Kidney (tissue), 14 donors: ENCODE measurements around the gene PPP1R14D. TPM values are rescaled to one million over a fixed set of nuclear protein-coding genes. Genes with fewer than 3 reads are reported as not detected.

ENCODE experiments used
- DNase-seq, 5 donors: peaks; one replicate each; pipeline ENCODE4 v3.0.0-alpha.2; 2013 to 2020
- FAIRE-seq: peaks from 2 replicates; lab custom pipeline; 2012; peaks lifted over from hg19 to GRCh38; lab: Jason Lieb, UNC
- H3K27ac ChIP-seq, 2 donors: one replicate each; pipeline ENCODE4 v1.7.0; 2013; ENCODE audit warnings: low read depth in 2 of 2, low read length in 2 of 2, inconsistent platforms in 1 of 2
- H3K27me3 ChIP-seq: one replicate; pipeline ENCODE4 v1.7.1; 2013; ENCODE audit warnings: low read length, inconsistent platforms; ENCODE audit not compliant: control insufficient read depth, insufficient read depth
- H3K36me3 ChIP-seq, 3 donors: one replicate each; pipeline versions ENCODE4 v1.7.0 to v1.7.1; 2013; ENCODE audit warnings: low read length in 3 of 3, control low read depth in 1 of 3, inconsistent platforms in 1 of 3; ENCODE audit not compliant: insufficient read depth in 3 of 3, control insufficient read depth in 2 of 3
- H3K4me1 ChIP-seq, 3 donors: one replicate each; pipeline versions ENCODE4 v1.7.0 to v1.7.1; 2013; ENCODE audit warnings: low read length in 3 of 3, inconsistent platforms in 1 of 3, low read depth in 1 of 3; ENCODE audit not compliant: control insufficient read depth in 2 of 3, insufficient read depth in 2 of 3
- H3K4me3 ChIP-seq, 3 donors: one replicate each; pipeline versions ENCODE4 v1.7.0 to v1.8.1; 2013; ENCODE audit warnings: low read length in 3 of 3, control low read depth in 1 of 3, inconsistent platforms in 1 of 3
- H3K9ac ChIP-seq, 3 donors: one replicate each; pipeline versions ENCODE4 v1.7.0 to v1.7.1; 2013; ENCODE audit warnings: low read length in 3 of 3, control low read depth in 1 of 3, inconsistent platforms in 1 of 3
- H3K9me3 ChIP-seq, 3 donors: one replicate each; pipeline versions ENCODE4 v1.7.0 to v1.7.1; 2013; ENCODE audit warnings: low read length in 3 of 3, control low read depth in 1 of 3, inconsistent platforms in 1 of 3; ENCODE audit not compliant: control insufficient read depth in 2 of 3, insufficient read depth in 1 of 3
- CTCF ChIP-seq: IDR thresholded peaks from 3 replicates; pipeline ENCODE4 v1.5.1; 2012; ENCODE audit warnings: mild to moderate bottlenecking, moderate library complexity, borderline replicate concordance; ENCODE audit not compliant: insufficient read depth; ENCODE audit errors: extremely low read depth
- intact Hi-C: fragments of 100-400 bp; cut with DNase I; formaldehyde crosslinking; loops from one replicate; pipeline ENCODE4 v1.11.1; 2022
- polyA plus RNA-seq: library from polyadenylated mRNA; stranded (reverse); fragments of 350-450 nt; fragmentation: Illumina TruSeq; extraction: RNeasy Lipid Tissue Mini Kit (QIAGEN cat#74804); gene quantifications from one replicate; pipeline ENCODE4 v1.2.3, GENCODE V29; 2014; ENCODE audit warnings: low read depth, low replicate concordance; ENCODE audit not compliant: insufficient read depth
- total RNA-seq: library from RNA; stranded (reverse); fragmentation: NEBNext Ultra II Directional; extraction: Animal tissue kit (Norgen Biotek cat#: 25700); gene quantifications from one replicate; pipeline ENCODE4 v1.2.1, GENCODE V29; 2021
- donor health status: control.
- donor health status: control.
- donor health status: control.
- donor health status: control.
- donor health status: control.
- donor health status: DM: yes; HTN: yes; CAD: no.
- donor health status: Normal renal cell carcinoma (clear cell type).

Gene PPP1R14D
- total and polyA plus RNA-seq, 2 donors from 2014 or later = 4.0 TPM; not detected in 1

GRCh38 chr15:40775007-40775406, 53.5 kb downstream of the PPP1R14D start:
- no peaks in the 10 kb centered on the region for H3K27me3 ChIP-seq
- no peak for TF ChIP-seq CTCF
- H3K9ac ChIP-seq = no peak overlapping the region
- DNase-seq (no peak), FAIRE-seq (no peak)
- no peak overlapping the region for H3K27ac ChIP-seq
- peaks cover 0 to 60% (median 30%) of the 10 kb centered on the region in 3 donors for H3K36me3 ChIP-seq
- intact Hi-C loops = no loop called here
- peaks cover 0 to under 1% (median 0%) of the 10 kb centered on the region in 3 donors for H3K4me1 ChIP-seq
- no peak overlapping the region for H3K4me3 ChIP-seq
- no peaks in the 10 kb centered on the region for H3K9me3 ChIP-seq

GRCh38 chr15:40773902-40774301, 54.6 kb downstream of the PPP1R14D start:
- Histone ChIP-seq H3K27ac (no peak overlapping the region), H3K9me3 (no peaks in the 10 kb centered on the region), H3K27me3 (no peaks in the 10 kb centered on the region), H3K9ac (no peak overlapping the region), H3K4me3 (no peak overlapping the region), H3K36me3 (peaks cover 0 to 52% (median 21%) of the 10 kb centered on the region in 3 donors), H3K4me1 (peaks cover 0 to 4% (median 2%) of the 10 kb centered on the region in 3 donors)
- intact Hi-C loops = no loop called here
- no peak for FAIRE-seq
- no peak for TF ChIP-seq CTCF
- DNase-seq = no peak

GRCh38 chr15:40773496-40773895, 55.0 kb downstream of the PPP1R14D start:
- H3K4me3 ChIP-seq = no peak overlapping the region
- intact Hi-C loops = no loop called here
- H3K4me1 ChIP-seq = peaks cover 0 to 4% (median 4%) of the 10 kb centered on the region in 3 donors
- no peak overlapping the region for H3K9ac ChIP-seq
- no peak for DNase-seq
- H3K9me3 ChIP-seq = no peaks in the 10 kb centered on the region
- H3K27me3 ChIP-seq = no peaks in the 10 kb centered on the region
- no peak overlapping the region for H3K27ac ChIP-seq
- no peak for FAIRE-seq
- no peak for TF ChIP-seq CTCF
- peaks cover 0 to 47% (median 21%) of the 10 kb centered on the region in 3 donors for H3K36me3 ChIP-seq

- H3K27ac ChIP-seq = no peak overlapping the region
- H3K9me3 ChIP-seq = no peaks in the 10 kb centered on the region
- intact Hi-C loops = no loop called here
- H3K4me3 ChIP-seq = no peak overlapping the region
- no peak overlapping the region for H3K9ac ChIP-seq
- H3K36me3 ChIP-seq = peaks cover 0 to 40% (median 20%) of the 10 kb centered on the region in 3 donors
- DNase-seq = no peak
- no peak for TF ChIP-seq CTCF
- H3K27me3 ChIP-seq = no peaks in the 10 kb centered on the region
- FAIRE-seq = no peak
- H3K4me1 ChIP-seq = peaks cover 0 to 4% (median 4%) of the 10 kb centered on the region in 3 donors
These were observed 56.5 kb downstream of the PPP1R14D start for GRCh38 chr15:40772014-40772413.
